Measurements from ENCODE around the gene ASXL2.
"Not testable (repeated sequence)": the region's sequence is repeated elsewhere in the genome, so short reads cannot be mapped to it uniquely, and the experiment has no call there.

Gene ASXL2

DNA sequence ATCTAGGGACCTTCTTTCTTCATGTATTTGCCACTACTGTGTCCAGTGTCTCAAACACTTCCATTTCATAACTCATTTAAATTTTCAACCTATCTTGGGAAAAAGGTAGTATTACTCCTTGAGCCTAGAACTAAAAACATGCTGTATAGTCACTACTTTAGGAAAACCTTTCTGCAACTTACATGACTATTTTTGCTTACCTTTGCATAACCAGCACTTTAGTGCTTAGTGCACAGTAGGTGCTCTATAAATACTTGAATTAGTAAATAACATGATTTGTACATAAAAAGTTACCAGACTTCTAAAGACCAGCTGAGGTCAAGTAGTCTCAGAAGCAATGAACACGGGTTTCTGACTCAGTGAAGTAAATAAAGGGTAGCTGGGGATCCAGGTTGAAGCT is 142.5 kb downstream of the ASXL2 start:
- no peak for DNase-seq (ENCODE audit: low read depth)

DNA sequence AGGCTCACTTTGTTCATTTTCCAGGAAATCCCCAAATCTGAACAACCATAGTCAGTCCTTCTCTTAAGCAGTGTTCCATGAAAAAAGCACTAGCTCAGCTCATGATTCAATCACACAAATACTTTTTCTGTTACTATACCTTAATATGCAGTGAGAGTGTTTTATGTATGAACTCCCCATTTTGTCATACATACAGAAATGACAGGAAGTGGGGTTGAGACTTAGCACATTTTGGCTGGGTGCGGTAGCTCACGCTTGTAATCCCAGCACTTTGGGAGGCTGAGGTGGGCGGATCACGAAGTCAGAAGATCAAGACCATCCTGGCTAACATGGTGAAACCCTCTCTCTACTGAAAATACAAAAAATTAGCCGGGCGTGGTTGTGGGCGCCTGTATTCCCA is 149.7 kb downstream of the ASXL2 start:
- no peak for DNase-seq (ENCODE audit: low read depth)

DNA sequence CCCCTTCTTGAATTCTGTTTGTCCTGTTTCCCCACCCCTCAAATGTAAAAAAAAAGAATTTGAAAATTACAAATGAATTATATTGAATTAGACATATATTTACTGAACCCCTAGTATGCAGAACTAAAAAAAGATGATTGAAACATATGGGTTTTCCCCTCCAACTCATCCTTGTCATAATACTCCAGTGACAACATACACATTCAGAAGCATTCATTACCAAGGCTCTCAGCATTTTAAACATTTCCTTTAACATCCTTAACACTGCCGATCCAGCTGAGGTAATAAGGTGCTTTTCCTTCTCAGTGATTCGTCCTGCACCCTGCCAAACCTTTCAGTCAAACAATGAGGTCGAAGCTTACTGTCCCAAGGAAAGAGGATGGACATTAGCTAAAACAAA is 151.8 kb downstream of the ASXL2 start:
- DNase-seq (ENCODE audit: low read depth) = no peak

GRCh38 chr2:25725877-25726276 is 152.4 kb downstream of the ASXL2 start:
- DNase-seq (ENCODE audit: low read depth) = no peak

DNA sequence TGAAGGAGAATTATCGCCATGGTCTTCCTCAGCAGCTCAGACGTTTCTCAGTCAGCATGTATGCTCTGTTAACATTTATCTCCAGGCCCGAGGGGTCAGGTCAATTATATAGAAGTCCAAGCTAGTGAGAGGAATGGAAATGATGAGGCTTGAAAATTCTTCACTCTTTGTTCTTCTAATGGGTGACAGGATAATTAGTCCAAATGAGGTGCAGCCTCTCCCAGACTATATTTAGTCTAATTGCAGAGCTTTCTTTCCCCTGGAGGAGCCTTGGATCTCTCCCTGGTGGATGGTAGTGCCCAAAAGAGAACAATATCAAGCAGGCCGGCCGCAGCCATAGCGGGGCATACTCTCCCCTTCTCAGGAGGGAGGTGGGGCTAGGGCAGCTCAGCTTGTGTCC is 153.5 kb downstream of the ASXL2 start:
- no peak for DNase-seq (ENCODE audit: low read depth)

- DNase-seq (ENCODE audit: low read depth) = no peak
Observed at GRCh38 chr2:25722224-25722623, 156.1 kb downstream of the ASXL2 start.

DNA sequence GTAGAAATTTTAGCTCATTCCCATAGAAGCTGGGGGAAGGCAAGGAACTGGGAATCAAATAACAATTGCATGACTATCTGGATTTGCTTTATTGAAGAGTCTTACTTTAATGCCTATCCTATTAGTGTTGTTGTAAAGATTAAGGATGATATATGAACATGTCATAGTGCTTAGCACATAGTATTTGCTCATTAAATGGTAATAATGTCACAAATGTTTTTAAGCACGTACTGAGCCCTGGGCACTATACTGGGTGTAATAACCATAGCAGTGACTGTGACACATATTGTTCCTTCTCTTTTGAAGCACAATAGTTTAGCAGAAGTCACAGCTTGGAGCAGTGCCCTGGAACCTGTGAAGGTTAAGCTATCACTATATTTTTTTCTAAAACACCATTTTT is 157.7 kb downstream of the ASXL2 start:
- no peak for DNase-seq (ENCODE audit: low read depth)

DNA sequence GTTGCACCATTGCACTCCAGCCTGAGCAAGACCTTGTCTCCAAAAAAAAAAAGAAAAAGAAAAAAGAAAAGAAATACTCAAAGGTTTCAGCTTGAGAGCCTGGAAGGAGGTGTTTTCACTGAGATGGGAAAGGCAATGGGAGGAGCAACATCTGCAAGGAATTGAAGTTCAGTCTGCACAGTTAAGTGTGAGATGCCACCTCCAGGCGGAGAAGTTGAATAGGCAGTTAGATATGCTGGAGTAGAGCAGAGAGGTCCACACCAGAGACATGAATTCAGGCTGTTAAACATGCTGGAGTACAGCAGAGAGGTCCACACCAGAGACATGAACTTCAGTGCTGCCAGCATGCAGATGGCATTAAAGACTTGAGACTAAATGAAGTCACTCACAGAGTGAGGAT is 163.5 kb downstream of the ASXL2 start:
- no peak for DNase-seq (ENCODE audit: low read depth)

- no peak for DNase-seq (ENCODE audit: low read depth)
Observed at GRCh38 chr2:25712455-25712854, 165.8 kb downstream of the ASXL2 start.

- DNase-seq (ENCODE audit: low read depth) = no peak
Observed at GRCh38 chr2:25711675-25712354, 166.5 kb downstream of the ASXL2 start.

- DNase-seq (ENCODE audit: low read depth) = no peak
Observed at GRCh38 chr2:25710750-25711149, 167.5 kb downstream of the ASXL2 start.

DNA sequence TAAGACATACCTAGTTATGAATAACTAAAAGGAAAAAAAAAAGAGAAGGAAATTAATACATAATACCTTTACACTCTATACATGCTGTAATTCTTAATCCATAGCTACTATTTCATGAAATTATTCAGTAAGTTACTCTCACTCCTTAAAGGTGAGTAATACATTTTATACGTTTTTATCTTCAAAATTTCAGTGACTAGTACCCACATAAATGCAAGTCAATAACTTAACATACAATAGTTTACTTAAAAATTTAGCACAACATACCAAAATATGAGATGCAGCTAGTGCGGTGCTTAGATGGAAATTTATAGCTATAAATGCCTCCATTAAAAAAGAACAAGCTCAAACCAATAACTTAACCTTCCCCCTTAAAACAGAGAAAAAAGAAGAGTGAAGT is 168.9 kb downstream of the ASXL2 start:
- DNase-seq (ENCODE audit: low read depth) = no peak

- no peak for DNase-seq (ENCODE audit: low read depth)
Observed at GRCh38 chr2:25707927-25708590, 170.2 kb downstream of the ASXL2 start.

DNA sequence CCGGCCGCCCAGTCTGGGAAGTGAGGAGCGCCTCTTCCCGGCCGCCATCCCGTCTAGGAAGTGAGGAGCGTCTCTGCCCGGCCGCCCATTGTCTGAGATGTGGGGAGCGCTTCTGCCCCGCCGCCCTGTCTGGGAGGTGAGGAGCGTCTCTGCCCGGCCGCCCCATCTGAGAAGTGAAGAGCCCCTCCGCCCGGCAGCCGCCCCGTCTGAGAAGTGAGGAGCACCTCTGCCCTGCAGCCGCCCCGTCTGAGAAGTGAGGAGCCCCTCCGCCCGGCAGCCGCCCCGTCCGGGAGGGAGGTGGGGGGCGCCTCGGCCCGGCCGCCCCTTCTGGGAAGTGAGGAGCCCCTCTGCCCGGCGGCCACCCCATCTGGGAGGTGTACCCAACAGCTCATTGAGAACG is 172.7 kb downstream of the ASXL2 start:
- not testable (repeated sequence) for DNase-seq (ENCODE audit: low read depth)

DNA sequence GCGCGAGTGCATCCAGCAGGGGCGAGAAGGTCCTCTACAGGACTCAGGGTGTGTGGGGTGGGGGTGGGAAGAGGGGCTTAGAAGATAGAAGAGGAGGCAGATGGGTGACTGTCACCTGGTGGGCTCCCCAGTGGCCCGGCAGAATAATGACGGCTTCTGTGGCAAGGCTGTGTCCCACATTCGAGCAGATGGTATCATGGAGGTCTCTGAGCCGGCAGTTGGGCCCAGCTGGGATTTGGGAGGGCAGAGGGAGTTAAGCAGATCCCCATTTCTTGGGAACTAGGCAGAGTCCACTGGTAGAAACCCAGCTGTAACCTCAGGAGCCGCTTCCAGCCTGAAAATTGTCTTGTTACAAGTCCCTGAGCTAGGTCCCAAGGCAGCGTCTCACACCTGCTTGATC is 176.5 kb downstream of the ASXL2 start:
- DNase-seq (ENCODE audit: low read depth) = no peak

DNA sequence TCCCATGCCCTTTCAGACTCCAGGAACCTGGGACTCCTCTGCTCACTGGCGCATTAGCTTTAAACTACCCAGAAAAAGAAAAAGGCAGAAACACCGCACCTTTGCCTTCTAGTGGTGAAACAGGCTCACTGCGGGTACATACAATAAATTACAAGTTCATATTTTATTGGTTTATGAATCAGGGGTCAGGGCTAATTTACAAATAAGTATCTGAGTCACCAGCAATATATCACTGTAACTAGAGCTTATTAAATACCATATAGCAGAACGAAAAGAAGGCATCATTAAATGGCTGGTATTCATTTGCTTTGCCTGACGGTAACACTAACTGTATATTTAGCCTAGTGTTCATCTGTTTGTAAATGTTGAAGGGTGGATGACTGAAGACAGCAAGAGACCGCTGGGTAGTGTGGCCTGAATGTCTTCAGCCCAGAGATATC is 178.0 kb downstream of the ASXL2 start:
- no peak for DNase-seq (ENCODE audit: low read depth)

GRCh38 chr2:25699216-25699615 is 179.1 kb downstream of the ASXL2 start:
- DNase-seq (ENCODE audit: low read depth) = no peak

DNA sequence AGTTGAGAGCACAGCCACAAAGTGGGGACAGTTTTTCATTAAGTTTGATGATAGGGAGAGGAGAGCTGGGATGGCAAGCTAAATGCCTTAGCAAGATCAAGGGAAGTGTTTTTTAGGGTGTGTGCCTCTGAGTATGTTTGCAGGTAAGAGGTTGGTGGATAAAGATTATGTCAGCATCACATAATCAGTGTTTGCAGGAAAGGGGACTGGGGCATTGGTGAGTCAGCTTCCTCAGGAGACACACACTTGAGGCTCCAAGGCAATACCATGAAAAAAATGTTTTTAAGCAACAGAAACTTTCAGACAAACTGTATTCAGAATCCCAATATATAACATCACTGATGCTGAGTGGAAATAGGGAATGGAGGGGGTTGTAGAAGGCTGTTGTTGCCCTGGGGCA is 179.5 kb downstream of the ASXL2 start:
- no peak for DNase-seq (ENCODE audit: low read depth)

GRCh38 chr2:25697559-25698341 is 180.5 kb downstream of the ASXL2 start:
- no peak for DNase-seq (ENCODE audit: low read depth)

GRCh38 chr2:25692737-25693445 is 185.4 kb downstream of the ASXL2 start:
- DNase-seq (ENCODE audit: low read depth) = no peak

DNA sequence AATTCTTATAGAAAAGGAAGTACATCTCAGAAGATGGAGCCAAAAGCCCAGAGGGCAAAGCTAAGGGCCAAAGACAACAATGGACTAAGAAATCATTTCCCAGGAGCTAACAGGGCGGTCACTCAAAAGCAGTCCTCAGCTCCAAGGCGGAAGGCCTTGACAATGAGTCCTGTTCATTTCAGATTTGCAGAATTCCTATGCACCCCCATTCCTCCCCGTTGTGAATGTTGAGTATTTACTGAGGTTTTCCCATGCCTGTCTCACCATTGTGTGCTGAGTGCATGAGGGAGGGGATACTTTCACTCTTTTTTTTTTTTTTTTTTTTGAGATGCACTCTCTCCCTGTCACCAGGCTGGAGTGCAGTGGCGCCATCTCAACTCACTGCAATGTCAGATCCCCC is 186.1 kb downstream of the ASXL2 start:
- no peak for DNase-seq (ENCODE audit: low read depth)

GRCh38 chr2:25690058-25690457 is 188.2 kb downstream of the ASXL2 start:
- no peak for DNase-seq (ENCODE audit: low read depth)

DNA sequence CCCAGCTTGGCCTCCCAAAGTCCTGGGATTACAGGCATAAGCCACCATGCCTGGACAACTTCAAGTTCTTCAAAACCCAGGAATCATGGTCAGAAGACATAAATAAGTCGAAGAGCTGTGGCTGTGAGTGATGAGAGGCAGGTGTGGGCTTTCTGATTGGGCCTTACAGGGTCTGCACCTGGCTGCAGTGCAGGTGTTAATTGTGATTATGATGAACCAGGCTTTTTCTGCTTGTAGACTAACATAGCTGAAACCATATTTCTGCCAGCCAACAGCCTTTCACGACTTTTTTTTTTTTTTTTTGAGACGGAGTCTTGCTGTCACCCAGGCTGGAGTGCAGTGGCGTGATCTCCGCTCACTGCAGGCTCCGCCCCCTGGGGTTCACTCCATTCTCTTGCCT is 190.1 kb downstream of the ASXL2 start:
- DNase-seq (ENCODE audit: low read depth) = no peak

All from activated T-helper 1 cell treated with Interleukin-2 at 50 U/mL for 16 hours (primary cell).